K562 (cell line): ENCODE measurements around the gene ARHGEF16. TPM values are rescaled to one million over a fixed set of nuclear protein-coding genes. Genes with fewer than 3 reads are reported as not detected.
A peak's percentile ranks its signal among the peaks of the same experiment; 100 is the strongest.

Source experiments
- ATAC-seq: fragments of 200-7000 bp; cut with Tn5 transposase; 3 replicates; pipeline ENCODE4 v1.9.1; 2020; ENCODE audit warnings: moderate library complexity
- BruUV-seq: library from RNA; stranded (reverse); fragments of 400-500 nt; replicated peaks from 2 replicates; lab custom pipeline; 2021; lab: Mats Ljungman, UMichigan
- CTCF ChIA-PET: fragments of 300-600 bp; formaldehyde crosslinking; extraction: SDS; loops from one replicate; lab custom pipeline; 2021; ENCODE audit warnings: low intra/inter-chr PET ratio; lab: Yijun Ruan, JAX
- POLR2A ChIA-PET: fragments of 300-600, 350-650 bp; sonication (Branson Sonifier 250); formaldehyde crosslinking; extraction: SDS; loops from one replicate; lab custom pipeline; 2021; ENCODE audit warnings: antibody characterized with exemption, inconsistent platforms; lab: Yijun Ruan, JAX
- DNase-seq, 4 experiments: peaks; one replicate each; pipeline versions ENCODE4 v3.0.0 to v3.0.0-alpha.2; 2011 to 2018; ENCODE audit warnings: low spot score in 3 of 4, mixed read lengths in 3 of 4; ENCODE audit errors: extremely low read depth in 1 of 4
- FAIRE-seq: peaks from 2 replicates; lab custom pipeline; 2011; peaks lifted over from hg19 to GRCh38; lab: Jason Lieb, UNC
- H2AFZ ChIP-seq: 2 replicates; pipeline ENCODE4 v1.6.0; 2011; ENCODE audit warnings: low read depth, low read length, control low read depth, inconsistent platforms
- H3K27ac ChIP-seq: fragments of 200-600 bp; 3 replicates; pipeline ENCODE4 v1.8.0; 2011; ENCODE audit warnings: low read depth, mild to moderate bottlenecking, control low read depth, inconsistent platforms, low read length, moderate library complexity, mixed read lengths; ENCODE audit errors: extremely low read depth
- H3K27me3 ChIP-seq, 2 experiments: fragments of 300-600 bp in 1 of 2; 2 replicates in 1 of 2; 3 replicates in 1 of 2; pipeline versions ENCODE4 v1.6.0 to v1.8.0; 2011; ENCODE audit warnings: inconsistent platforms in 2 of 2, low read length in 2 of 2, mild to moderate bottlenecking in 1 of 2, mixed read lengths in 1 of 2, moderate library complexity in 1 of 2; ENCODE audit not compliant: control insufficient read depth in 2 of 2, insufficient read depth in 2 of 2
- H3K36me3 ChIP-seq: fragments of 300-600 bp; 3 replicates; pipeline ENCODE4 v1.8.0; 2011; ENCODE audit warnings: mild to moderate bottlenecking, low read length, inconsistent platforms; ENCODE audit not compliant: control insufficient read depth, insufficient read depth
- H3K4me1 ChIP-seq, 2 experiments: fragments of 200-600 bp in 1 of 2; replicated peaks in 1 of 2; 2 replicates in 1 of 2; 3 replicates in 1 of 2; pipeline versions ENCODE4 v1.5.1 to v1.8.0; 2011; ENCODE audit warnings: inconsistent platforms in 2 of 2, low read length in 2 of 2, mild to moderate bottlenecking in 1 of 2, mixed read lengths in 1 of 2, moderate library complexity in 1 of 2; ENCODE audit not compliant: control insufficient read depth in 2 of 2, insufficient read depth in 2 of 2
- H3K4me2 ChIP-seq: 2 replicates; pipeline ENCODE4 v1.6.1; 2011; ENCODE audit warnings: low read length, control low read depth, inconsistent platforms, mixed read lengths; ENCODE audit not compliant: insufficient read depth
- H3K4me3 ChIP-seq: fragments of 200-600 bp; sonication (generic), shearing (Covaris generic); 2 replicates; pipeline ENCODE4 v1.5.1; 2016; ENCODE audit warnings: control low read depth, inconsistent platforms
- H3K79me2 ChIP-seq: fragments of 200-600 bp; 3 replicates; pipeline ENCODE4 v1.8.0; 2011; ENCODE audit warnings: low read length, inconsistent platforms; ENCODE audit not compliant: control insufficient read depth, insufficient read depth
- H3K9ac ChIP-seq, 2 experiments: 2 replicates each; pipeline versions ENCODE4 v1.6.0 to v1.6.1; 2011; ENCODE audit warnings: low read depth in 2 of 2, low read length in 2 of 2, control low read depth in 1 of 2, inconsistent platforms in 1 of 2, mild to moderate bottlenecking in 1 of 2, mixed read lengths in 1 of 2; ENCODE audit not compliant: insufficient read depth in 1 of 2
- H3K9me1 ChIP-seq: one replicate; pipeline ENCODE4 v1.6.0; 2011; ENCODE audit warnings: inconsistent platforms, mild to moderate bottlenecking, low read length, moderate library complexity; ENCODE audit not compliant: control insufficient read depth, insufficient read depth
- H3K9me3 ChIP-seq: replicated peaks from 2 replicates; pipeline ENCODE4 v1.5.1; 2011; ENCODE audit warnings: low read depth, low read length, inconsistent platforms; ENCODE audit not compliant: control insufficient read depth, insufficient read depth
- H4K20me1 ChIP-seq: replicated peaks from 2 replicates; pipeline ENCODE4 v1.6.1; 2011; ENCODE audit warnings: low read length, inconsistent platforms, mixed read lengths; ENCODE audit not compliant: control insufficient read depth, insufficient read depth
- SOX6 ChIP-seq: fragments of 450-650 bp; IDR thresholded peaks from 2 replicates; pipeline ENCODE4 v1.6.1; 2014; ENCODE audit warnings: mild to moderate bottlenecking
- UBTF ChIP-seq, 2 experiments: IDR thresholded peaks; 2 replicates each; pipeline ENCODE4 v1.6.1; 2012; ENCODE audit warnings: improper control_type of control experiment in 2 of 2, low read depth in 2 of 2, low read length in 2 of 2, borderline replicate concordance in 1 of 2
- WGBS: fragments of 100-300 bp; shearing (Covaris generic); methylation state at CpG from one replicate; pipeline ENCODE4 v1.1.6; 2016; ENCODE audit warnings: low coverage, mixed read lengths; ENCODE audit not compliant: insufficient coverage; ENCODE audit errors: missing lambda C conversion rate; 5-methylcytosine and 5-hydroxymethylcytosine counted together
- in situ Hi-C: fragments of 300-500 bp; cut with MboI; formaldehyde crosslinking; loops from 4 replicates; pipeline ENCODE4 v1.15.0; 2018; ENCODE audit warnings: inconsistent platforms, mixed read lengths
- intact Hi-C: fragments of 100-400 bp; cut with micrococcal nuclease; formaldehyde crosslinking; loops from 2 replicates; pipeline ENCODE4 v1.14.2; 2022
- polyA plus RNA-seq, 8 experiments: library from polyadenylated mRNA; depleted of rRNA in 4 of 8; stranded (reverse) in 5 of 8; unstranded in 3 of 8; fragments of >200 nt; fragmentation: Nextera tagmentation in 2 of 8; fragmentation: Illumina TruSeq in 1 of 8; extraction: Ambion mirVana in 2 of 8; extraction: Trizol in 1 of 8; gene quantifications; 2 replicates each; pipeline versions ENCODE4 v1.2.1 to v1.2.3, GENCODE V29; 2011 to 2014; ENCODE audit warnings: inconsistent platforms in 1 of 8, missing spikeins in 1 of 8
- total RNA-seq, 7 experiments: library from RNA; depleted of rRNA in 6 of 7; stranded (reverse); fragments of >200 nt in 6 of 7; fragmentation: Illumina TruSeq in 2 of 7; extraction: Trizol in 2 of 7; gene quantifications; 2 replicates each; pipeline versions ENCODE4 v1.2.1 to v1.2.3, GENCODE V29; 2011 to 2021; ENCODE audit warnings: low replicate concordance in 1 of 7

Gene ARHGEF16
- total and polyA plus RNA-seq, 9 of the 15 experiments (the other 6 are each of a cell fraction or from before 2014, with no cell fraction given): 0.15 to 1.2 (median 0.49) TPM; not detected in 2

- no peak overlapping the region for H3K4me3 ChIP-seq
- no peak overlapping the region for H3K27ac ChIP-seq
- H2AFZ ChIP-seq: no peak overlapping the region
- TF ChIP-seq UBTF (IDR thresholded peaks at IDR 0.05; ENCODE audit: borderline replicate concordance in 1 of 2, low read depth in 2 of 2, low read length in 2 of 2) (peak; percentile 6 to 32; a peak in 1 of 4 replicates), SOX6 (no peak)
- WGBS: 8% methylated on average over 18 of the region's 18 CpGs
- ChIA-PET POLR2A (interaction anchor here (0.7 to 1.6 kb wide), 2 partner anchors 10 to 263 kb away, joined by 3 to 4 read pairs; no protein-coding TSS in a partner anchor), CTCF (interaction anchor here (1.1 kb wide), 1 partner anchor 26 kb away, joined by 4 read pairs; no protein-coding TSS in a partner anchor)
- H3K79me2 ChIP-seq: no peaks in the 10 kb centered on the region
- H3K9me1 ChIP-seq: no peaks in the 10 kb centered on the region
- in situ Hi-C loops: no loop called here
- H3K36me3 ChIP-seq: no peaks in the 10 kb centered on the region
- H3K4me2 ChIP-seq: no peak overlapping the region
- H4K20me1 ChIP-seq: peaks cover 51% of the 10 kb centered on the region
- H3K4me1 ChIP-seq: peaks cover 0 to 43% of the 10 kb centered on the region in 2 experiments; a peak in 3 of 5 replicates
- H3K27me3 ChIP-seq: peaks cover 46 to 76% of the 10 kb centered on the region in 2 experiments; a peak in 4 of 5 replicates
- peak overlapping the region in 1 of 2 experiments; percentile 26; a peak in 1 of 4 replicates for H3K9ac ChIP-seq
- DNase-seq (no peak), ATAC-seq (no peak), FAIRE-seq (no peak)
- BruUV-seq: no TSS peak
- no peaks in the 10 kb centered on the region for H3K9me3 ChIP-seq
- intact Hi-C loops: no loop called here
These were observed 3.7 kb downstream of the ARHGEF16 start for GRCh38 chr1:3457910-3458883.
